Measurements from ENCODE around the gene RAD51B. TPM values are rescaled to one million over a fixed set of nuclear protein-coding genes. Genes with fewer than 3 reads are reported as not detected.

RAD51B gene
- total and polyA plus RNA-seq, 9 donors: 21.6 to 70.1 (median 35.1) TPM

DNA sequence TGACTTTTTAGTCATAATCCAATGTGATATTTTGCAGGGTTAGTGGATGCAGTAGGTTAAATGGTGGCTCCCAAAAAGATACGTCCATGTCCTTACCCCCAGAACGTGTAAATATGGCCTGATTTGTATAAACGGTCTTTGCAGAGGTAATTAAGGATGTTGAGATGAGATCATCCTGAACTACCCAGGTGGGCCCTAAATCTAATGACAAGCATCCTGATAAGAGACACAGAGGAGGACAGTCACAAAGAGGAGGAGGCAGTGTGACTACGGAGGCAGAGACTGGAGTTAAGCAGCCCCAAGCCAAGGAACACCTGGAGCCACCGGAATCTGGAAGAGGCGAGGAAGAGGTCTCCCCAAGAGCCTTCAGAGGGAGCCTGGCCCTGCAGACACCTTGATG is 679.9 kb downstream of the RAD51B start:
- no peak for DNase-seq
- TF ChIP-seq POLR2A (IDR thresholded peaks at IDR 0.05) (no peak), EP300 (IDR thresholded peaks at IDR 0.05) (no peak)
- TF ChIP-seq, protein P1, sequence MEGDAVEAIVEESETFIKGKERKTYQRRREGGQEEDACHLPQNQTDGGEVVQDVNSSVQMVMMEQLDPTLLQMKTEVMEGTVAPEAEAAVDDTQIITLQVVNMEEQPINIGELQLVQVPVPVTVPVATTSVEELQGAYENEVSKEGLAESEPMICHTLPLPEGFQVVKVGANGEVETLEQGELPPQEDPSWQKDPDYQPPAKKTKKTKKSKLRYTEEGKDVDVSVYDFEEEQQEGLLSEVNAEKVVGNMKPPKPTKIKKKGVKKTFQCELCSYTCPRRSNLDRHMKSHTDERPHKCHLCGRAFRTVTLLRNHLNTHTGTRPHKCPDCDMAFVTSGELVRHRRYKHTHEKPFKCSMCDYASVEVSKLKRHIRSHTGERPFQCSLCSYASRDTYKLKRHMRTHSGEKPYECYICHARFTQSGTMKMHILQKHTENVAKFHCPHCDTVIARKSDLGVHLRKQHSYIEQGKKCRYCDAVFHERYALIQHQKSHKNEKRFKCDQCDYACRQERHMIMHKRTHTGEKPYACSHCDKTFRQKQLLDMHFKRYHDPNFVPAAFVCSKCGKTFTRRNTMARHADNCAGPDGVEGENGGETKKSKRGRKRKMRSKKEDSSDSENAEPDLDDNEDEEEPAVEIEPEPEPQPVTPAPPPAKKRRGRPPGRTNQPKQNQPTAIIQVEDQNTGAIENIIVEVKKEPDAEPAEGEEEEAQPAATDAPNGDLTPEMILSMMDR (IDR thresholded peaks at IDR 0.05): no peak
- Histone ChIP-seq H3K27ac (no peak overlapping the region), H3K36me3 (no peaks in the 10 kb centered on the region), H3K4me1 (ENCODE audit: insufficient read depth) (no peaks in the 10 kb centered on the region), H3K9me3 (no peaks in the 10 kb centered on the region), H3K4me3 (no peak overlapping the region), H3K27me3 (no peaks in the 10 kb centered on the region)
- 87 to 95% (median 90%) methylated on average over 6 of the region's 6 CpGs for WGBS, 3 donors
- intact Hi-C loops (cut with DNase I): no loop called here

DNA sequence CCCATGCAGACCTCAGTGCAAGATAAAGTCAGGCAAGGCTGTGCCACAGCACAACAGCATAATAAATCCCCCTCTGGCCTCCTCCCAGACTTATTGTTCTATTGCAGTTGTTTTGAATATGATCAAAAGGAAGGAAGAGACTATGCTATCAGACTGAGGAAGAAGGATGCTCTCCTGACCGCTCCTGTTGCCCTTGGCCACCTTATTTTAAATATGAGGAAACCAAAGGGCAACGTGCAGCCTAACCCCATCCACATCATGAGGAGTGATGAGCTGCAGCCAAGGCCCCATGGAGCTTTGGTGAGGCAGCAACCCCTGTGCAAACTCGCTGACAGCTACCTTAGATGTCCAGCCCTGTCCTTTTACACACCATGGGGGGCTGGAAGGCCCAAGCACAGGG is 681.6 kb downstream of the RAD51B start:
- Histone ChIP-seq H3K4me1 (ENCODE audit: insufficient read depth) (peaks cover under 1% of the 10 kb centered on the region), H3K27ac (no peak overlapping the region), H3K27me3 (no peaks in the 10 kb centered on the region), H3K36me3 (no peaks in the 10 kb centered on the region), H3K4me3 (no peak overlapping the region), H3K9me3 (no peaks in the 10 kb centered on the region)
- TF ChIP-seq EP300 (IDR thresholded peaks at IDR 0.05) (no peak), POLR2A (IDR thresholded peaks at IDR 0.05) (no peak)
- TF ChIP-seq, protein P1 (IDR thresholded peaks at IDR 0.05): no peak
- no peak for DNase-seq
- intact Hi-C loops (cut with DNase I): no loop called here
- 72 to 94% (median 89%) methylated on average over 3 of the region's 3 CpGs for WGBS, 3 donors

DNA sequence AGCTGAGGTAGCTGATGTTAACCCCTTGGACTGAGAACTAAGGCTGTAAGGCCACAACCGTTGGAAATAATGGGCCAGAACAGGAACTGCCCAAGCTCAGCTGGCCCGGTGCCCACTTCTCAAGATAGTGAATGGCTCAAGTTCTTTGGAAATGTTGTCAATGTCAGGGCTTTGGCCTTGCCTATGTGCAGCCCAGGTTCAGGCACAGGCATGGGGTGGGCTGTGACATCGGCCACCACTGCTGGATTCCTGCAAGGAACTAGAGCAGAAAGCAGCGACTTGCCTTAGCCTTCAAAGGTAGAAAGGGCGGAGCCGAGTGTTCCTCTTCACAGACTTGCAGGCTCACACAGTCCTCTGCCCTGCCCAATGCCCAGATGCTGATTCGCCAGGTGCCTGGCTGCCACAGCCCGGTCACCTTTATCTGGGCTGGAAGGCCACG is 682.1 kb downstream of the RAD51B start:
- intact Hi-C loops (cut with DNase I): no loop called here
- DNase-seq: peak in 1 of 5 donors; percentile 59
- TF ChIP-seq EP300 (IDR thresholded peaks at IDR 0.05): no peak
- TF ChIP-seq, protein P1 (IDR thresholded peaks at IDR 0.05): no peak
- TF ChIP-seq POLR2A (IDR thresholded peaks at IDR 0.05): no peak
- Histone ChIP-seq H3K4me3 (no peak overlapping the region), H3K27me3 (no peaks in the 10 kb centered on the region), H3K4me1 (ENCODE audit: insufficient read depth) (peaks cover 6% of the 10 kb centered on the region), H3K9me3 (no peaks in the 10 kb centered on the region), H3K36me3 (no peaks in the 10 kb centered on the region), H3K27ac (no peak overlapping the region)
- 87 to 92% (median 89%) methylated on average over 9 of the region's 9 CpGs for WGBS, 3 donors

DNA sequence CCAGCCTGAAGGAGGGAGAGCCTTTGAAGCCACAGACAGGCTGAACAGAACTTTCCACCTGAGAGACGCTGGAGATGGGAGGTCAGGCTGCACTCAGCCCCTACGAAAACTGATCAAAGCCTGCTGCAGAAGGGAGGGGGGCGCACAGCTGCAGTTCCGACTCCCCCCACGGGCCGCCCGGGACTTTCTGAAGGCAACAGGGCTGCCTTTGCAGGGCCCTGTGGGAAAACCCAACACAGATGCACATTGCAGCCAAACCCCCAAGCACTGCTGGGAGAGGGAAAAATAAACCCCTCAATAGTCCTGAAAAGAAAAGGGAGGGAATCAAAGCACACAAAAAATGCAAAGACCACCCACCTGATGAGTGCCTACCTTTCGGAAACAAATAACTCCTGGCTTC is 682.7 kb downstream of the RAD51B start:
- 86 to 88% (median 87%) methylated on average over 8 of the region's 8 CpGs for WGBS, 3 donors
- DNase-seq: no peak
- intact Hi-C loops (cut with DNase I): no loop called here
- no peak overlapping the region for H3K4me3 ChIP-seq
- H3K9me3 ChIP-seq: no peaks in the 10 kb centered on the region
- no peaks in the 10 kb centered on the region for H3K27me3 ChIP-seq
- H3K36me3 ChIP-seq: no peaks in the 10 kb centered on the region
- no peak for TF ChIP-seq EP300 (IDR thresholded peaks at IDR 0.05)
- TF ChIP-seq, protein P1 (IDR thresholded peaks at IDR 0.05): no peak
- no peak for TF ChIP-seq POLR2A (IDR thresholded peaks at IDR 0.05)
- H3K27ac ChIP-seq: no peak overlapping the region
- peaks cover 7% of the 10 kb centered on the region for H3K4me1 ChIP-seq (ENCODE audit: insufficient read depth)

Data from ovary (tissue), 9 donors.